Mesothelial cell of epicardium (in vitro differentiated cells): ENCODE measurements around the gene IL16. TPM values are rescaled to one million over a fixed set of nuclear protein-coding genes. Genes with fewer than 3 reads are reported as not detected.

Experiments used
- DNase-seq, 2 experiments: peaks; one replicate each; pipeline ENCODE4 v3.0.0; 2021; ENCODE audit warnings: low spot score in 2 of 2; ENCODE audit not compliant: unreplicated experiment in 2 of 2
- H3K27ac Mint-ChIP-seq: 2 replicates; pipeline ENCODE4 v1.8.0; 2021; ENCODE audit warnings: mixed read lengths
- H3K27me3 Mint-ChIP-seq: 2 replicates; pipeline ENCODE4 v1.8.0; 2021; ENCODE audit warnings: low read depth, mixed read lengths
- H3K36me3 Mint-ChIP-seq: 2 replicates; pipeline ENCODE4 v1.8.0; 2021; ENCODE audit warnings: mixed read lengths
- H3K4me1 Mint-ChIP-seq: 2 replicates; pipeline ENCODE4 v1.8.0; 2021; ENCODE audit warnings: mixed read lengths
- H3K4me3 Mint-ChIP-seq: 2 replicates; pipeline ENCODE4 v1.8.0; 2021; ENCODE audit warnings: mild to moderate bottlenecking, moderate library complexity, mixed read lengths
- H3K9me3 Mint-ChIP-seq: 2 replicates; pipeline ENCODE4 v1.8.0; 2021; ENCODE audit warnings: mixed read lengths
- CTCF ChIP-seq: fragments of 200-600 bp; sonication (generic); IDR thresholded peaks from one replicate; pipeline ENCODE4 v1.5.0; 2021; ENCODE audit warnings: antibody characterized with exemption; ENCODE audit not compliant: unreplicated experiment
- total RNA-seq: library from RNA; stranded (reverse); gene quantifications from 3 replicates; pipeline ENCODE4 v1.2.1, GENCODE V29; 2021

The IL16 gene
- total RNA-seq, 1 donor from 2014 or later, result 0.27 TPM

- H3K9me3 Mint-ChIP-seq, result no peaks in the 10 kb centered on the region
Measured at GRCh38 chr15:81168644-81169043, 28.0 kb upstream of the IL16 start.

GRCh38 chr15:81170511-81170910, 26.2 kb upstream of the IL16 start:
- no peaks in the 10 kb centered on the region for H3K36me3 Mint-ChIP-seq
- no peak overlapping the region for H3K4me3 Mint-ChIP-seq
- H3K27ac Mint-ChIP-seq, result no peak overlapping the region
- no peak for TF ChIP-seq CTCF
- DNase-seq, result no peak
- peaks cover 5% of the 10 kb centered on the region for H3K4me1 Mint-ChIP-seq
- peaks cover 17% of the 10 kb centered on the region for H3K27me3 Mint-ChIP-seq
- H3K9me3 Mint-ChIP-seq, result no peaks in the 10 kb centered on the region

More at GRCh38 chr15:81168644-81169043, 28.0 kb upstream of the IL16 start:
- Mint-ChIP-seq H3K4me1 (peaks cover 14% of the 10 kb centered on the region), H3K27ac (no peak overlapping the region), H3K27me3 (peaks cover 17% of the 10 kb centered on the region), H3K36me3 (no peaks in the 10 kb centered on the region), H3K4me3 (no peak overlapping the region)
- TF ChIP-seq CTCF, result no peak
- DNase-seq, result no peak

- H3K4me3 Mint-ChIP-seq, result no peak overlapping the region
- H3K4me1 Mint-ChIP-seq, result peaks cover 5% of the 10 kb centered on the region
- no peak for TF ChIP-seq CTCF
- H3K27ac Mint-ChIP-seq, result no peak overlapping the region
- no peaks in the 10 kb centered on the region for H3K36me3 Mint-ChIP-seq
- no peak for DNase-seq
- H3K27me3 Mint-ChIP-seq, result peaks cover 17% of the 10 kb centered on the region
- H3K9me3 Mint-ChIP-seq, result no peaks in the 10 kb centered on the region
Measured at GRCh38 chr15:81171286-81171685, 25.4 kb upstream of the IL16 start.

- Mint-ChIP-seq H3K9me3 (no peaks in the 10 kb centered on the region), H3K36me3 (no peaks in the 10 kb centered on the region), H3K4me1 (no peaks in the 10 kb centered on the region), H3K4me3 (no peak overlapping the region), H3K27me3 (peaks cover 26% of the 10 kb centered on the region), H3K27ac (no peak overlapping the region)
- DNase-seq, result no peak
- no peak for TF ChIP-seq CTCF
Measured at GRCh38 chr15:81174125-81174791, 22.4 kb upstream of the IL16 start.

- no peaks in the 10 kb centered on the region for H3K4me1 Mint-ChIP-seq
- DNase-seq, result no peak
- H3K9me3 Mint-ChIP-seq, result no peaks in the 10 kb centered on the region
- H3K27me3 Mint-ChIP-seq, result peaks cover 27% of the 10 kb centered on the region
- TF ChIP-seq CTCF, result no peak
- no peaks in the 10 kb centered on the region for H3K36me3 Mint-ChIP-seq
- no peak overlapping the region for H3K27ac Mint-ChIP-seq
- H3K4me3 Mint-ChIP-seq, result no peak overlapping the region
Measured at GRCh38 chr15:81174792-81175327, 21.8 kb upstream of the IL16 start.
